H1 (cell line): ENCODE measurements around the gene IL17RE. TPM values are rescaled to one million over a fixed set of nuclear protein-coding genes. Genes with fewer than 3 reads are reported as not detected.

Source experiments
- NANOG ChIP-seq: IDR thresholded peaks from 2 replicates; pipeline ENCODE4 v1.6.1; 2011; ENCODE audit warnings: low read length, low read depth, mild to moderate bottlenecking, inconsistent platforms; ENCODE audit not compliant: insufficient read depth, poor library complexity, severe bottlenecking
- polyA plus RNA-seq, 7 experiments: library from polyadenylated mRNA; depleted of rRNA in 3 of 7; stranded (reverse) in 5 of 7; unstranded in 2 of 7; fragments of >200 nt in 5 of 7; fragments of 200-250 nt in 2 of 7; gene quantifications; 1 replicate in 5 of 7; 2 replicates in 1 of 7; 4 replicates in 1 of 7; pipeline versions ENCODE4 v1.2.1 to v1.2.3, GENCODE V29; 2011 to 2013; ENCODE audit warnings: missing spikeins in 2 of 7, mixed read lengths in 2 of 7
- total RNA-seq: library from RNA; stranded (reverse); fragmentation: NEBNext Ultra II Directional; extraction: Animal tissue kit (Norgen Biotek cat#: 25700); gene quantifications from 2 replicates; pipeline ENCODE4 v1.2.1, GENCODE V29; 2021

The IL17RE gene
- total and polyA plus RNA-seq, 2 of the 8 experiments (the other 6 are each of a cell fraction or from before 2014, with no cell fraction given) = 3.4 to 4.9 TPM

GRCh38 chr3:9861201-9861600, 41.4 kb upstream of the IL17RE start (continued):
- TF ChIP-seq NANOG = no peak
